Calu3 (cell line): Measurements from ENCODE around the gene MBNL3. TPM values are rescaled to one million over a fixed set of nuclear protein-coding genes. Genes with fewer than 3 reads are reported as not detected.
A peak's percentile ranks its signal among the peaks of the same experiment; 100 is the strongest.

Experiments used
- BruUV-seq: library from RNA; stranded (reverse); fragments of 400-500 nt; replicated peaks from 2 replicates; lab custom pipeline; 2021; lab: Mats Ljungman, UMichigan
- CTCF ChIA-PET: fragments of 300-600 bp; sonication (Branson Sonifier 250); formaldehyde crosslinking; loops from one replicate; lab custom pipeline; 2022; ENCODE audit warnings: antibody characterized with exemption; lab: Charles Lee
- DNase-seq: peaks from one replicate; pipeline ENCODE4 v3.0.0; 2022
- H3K27ac Mint-ChIP-seq: one replicate; pipeline ENCODE4 v1.8.0; 2022; ENCODE audit warnings: mixed read lengths; ENCODE audit not compliant: unreplicated experiment
- H3K27me3 Mint-ChIP-seq: one replicate; pipeline ENCODE4 v1.8.0; 2022; ENCODE audit warnings: mixed read lengths; ENCODE audit not compliant: unreplicated experiment
- H3K36me3 Mint-ChIP-seq: one replicate; pipeline ENCODE4 v1.8.0; 2022; ENCODE audit warnings: mild to moderate bottlenecking, moderate library complexity, mixed read lengths; ENCODE audit not compliant: insufficient read depth, unreplicated experiment
- H3K4me1 Mint-ChIP-seq: one replicate; pipeline ENCODE4 v1.8.0; 2022; ENCODE audit warnings: mild to moderate bottlenecking, low read depth, mixed read lengths; ENCODE audit not compliant: unreplicated experiment
- H3K4me3 Mint-ChIP-seq: one replicate; pipeline ENCODE4 v1.8.0; 2022; ENCODE audit warnings: mild to moderate bottlenecking, low read depth, moderate library complexity, mixed read lengths; ENCODE audit not compliant: unreplicated experiment
- H3K9me3 Mint-ChIP-seq: one replicate; pipeline ENCODE4 v1.8.0; 2022; ENCODE audit warnings: low read depth, mixed read lengths; ENCODE audit not compliant: unreplicated experiment
- CTCF ChIP-seq: fragments of 200-600 bp; IDR thresholded peaks from one replicate; pipeline ENCODE4 v1.8.0; 2022; ENCODE audit warnings: antibody characterized with exemption; ENCODE audit not compliant: unreplicated experiment
- intact Hi-C: fragments of 100-400 bp; cut with micrococcal nuclease; formaldehyde crosslinking; loops from one replicate; pipeline ENCODE4 v1.10.0; 2022; ENCODE audit not compliant: unreplicated experiment
- total RNA-seq: library from RNA; stranded (reverse); gene quantifications from 2 replicates; pipeline ENCODE4 v1.2.3, GENCODE V29; 2022

The MBNL3 gene
- total RNA-seq, 1 experiment from 2014 or later, result 18.9 TPM

DNA sequence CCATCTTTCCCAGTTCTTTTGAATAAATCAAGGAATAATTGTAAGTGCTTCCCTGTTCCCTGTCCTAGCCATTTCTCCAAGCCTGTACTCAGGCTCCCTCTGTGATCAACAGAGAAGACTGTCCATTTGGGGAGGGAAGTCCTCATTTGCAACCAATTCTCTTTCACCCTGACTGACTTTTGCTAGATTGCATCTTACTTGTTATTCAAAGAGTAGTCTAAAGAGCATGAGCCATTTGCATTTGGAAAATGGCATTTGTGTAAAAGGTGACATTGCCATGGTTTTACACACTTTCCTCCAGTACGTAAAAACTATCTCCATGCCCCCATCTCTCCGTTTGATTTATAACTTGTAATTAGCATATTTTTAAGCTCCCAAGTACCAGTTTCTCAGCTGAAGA is 110.6 kb downstream of the MBNL3 start:
- Mint-ChIP-seq H3K4me3 (no peak overlapping the region), H3K36me3 (no peaks in the 10 kb centered on the region), H3K9me3 (no peaks in the 10 kb centered on the region), H3K4me1 (no peaks in the 10 kb centered on the region), H3K27ac (no peak overlapping the region), H3K27me3 (no peaks in the 10 kb centered on the region)
- no peak for TF ChIP-seq CTCF
- BruUV-seq, result no TSS peak
- CTCF ChIA-PET, result no interaction called here
- no peak for DNase-seq
- intact Hi-C loops, result no loop called here

DNA sequence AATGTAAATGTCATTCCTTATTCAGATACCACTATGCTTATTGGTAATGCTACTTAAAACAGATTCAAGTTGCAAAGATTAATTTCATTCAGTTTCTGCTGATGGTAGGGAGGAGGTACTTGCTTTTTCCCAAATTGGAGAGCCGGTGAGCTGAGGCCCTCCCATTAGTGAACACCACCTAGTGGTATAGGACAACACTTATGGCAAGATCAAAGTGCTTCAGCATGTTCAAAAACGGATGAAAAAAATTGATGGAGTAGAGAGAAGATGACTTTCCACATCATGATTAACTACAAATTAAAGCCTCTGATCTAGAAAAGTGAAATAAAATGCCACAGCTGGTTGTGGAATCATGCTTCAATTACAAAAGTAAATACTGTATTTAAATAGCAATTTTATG is 112.9 kb downstream of the MBNL3 start:
- intact Hi-C loops, result no loop called here
- H3K9me3 Mint-ChIP-seq, result no peaks in the 10 kb centered on the region
- no peak overlapping the region for H3K27ac Mint-ChIP-seq
- CTCF ChIA-PET, result interaction anchor here (1.3 kb wide), 1 partner anchor 83 kb away, joined by 4 read pairs; no protein-coding TSS in a partner anchor
- no peak for DNase-seq
- no peaks in the 10 kb centered on the region for H3K27me3 Mint-ChIP-seq
- H3K4me1 Mint-ChIP-seq, result no peaks in the 10 kb centered on the region
- TF ChIP-seq CTCF, result peak; percentile 16
- H3K4me3 Mint-ChIP-seq, result no peak overlapping the region
- no peaks in the 10 kb centered on the region for H3K36me3 Mint-ChIP-seq
- BruUV-seq, result no TSS peak

GRCh38 chrX:132373610-132374009 is 115.2 kb downstream of the MBNL3 start:
- CTCF ChIA-PET, result no interaction called here
- BruUV-seq, result no TSS peak
- no peak overlapping the region for H3K4me3 Mint-ChIP-seq
- DNase-seq, result no peak
- H3K27me3 Mint-ChIP-seq, result no peaks in the 10 kb centered on the region
- no peak for TF ChIP-seq CTCF
- intact Hi-C loops, result no loop called here
- H3K9me3 Mint-ChIP-seq, result no peaks in the 10 kb centered on the region
- no peaks in the 10 kb centered on the region for H3K36me3 Mint-ChIP-seq
- H3K27ac Mint-ChIP-seq, result no peak overlapping the region
- peaks cover 9% of the 10 kb centered on the region for H3K4me1 Mint-ChIP-seq

DNA sequence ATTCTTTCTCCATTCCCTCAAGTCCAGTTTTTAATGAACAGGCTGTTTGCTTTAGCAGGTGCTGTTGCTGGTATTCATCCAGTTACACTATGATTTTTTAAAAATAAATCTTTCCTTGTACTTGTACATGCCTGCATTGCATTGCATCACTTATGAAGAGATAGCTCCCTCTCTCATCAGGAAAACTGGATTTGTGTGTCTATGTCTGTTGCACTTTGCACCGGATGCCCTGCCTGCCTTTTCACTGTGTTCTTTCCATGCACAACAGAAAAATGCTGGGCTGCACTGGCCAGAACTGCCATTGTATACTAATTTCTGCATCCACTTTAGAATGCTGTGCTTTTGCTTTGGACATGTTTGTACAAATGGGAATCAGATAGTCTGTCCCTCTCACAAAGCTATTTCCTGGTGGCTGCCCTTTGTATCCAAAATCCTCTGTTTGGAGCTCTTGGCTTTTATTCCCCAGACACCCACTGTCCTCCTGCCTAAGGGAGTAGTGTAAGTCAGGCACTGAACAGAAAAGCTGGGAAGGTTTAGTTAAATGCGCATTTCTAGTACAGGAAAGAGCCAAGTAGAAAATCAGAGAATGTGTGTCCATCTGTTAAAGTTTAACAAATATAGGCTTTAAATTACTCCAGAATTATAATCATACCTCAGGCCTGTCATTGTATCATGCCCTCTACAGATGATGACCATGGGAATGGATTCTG is 119.1 kb downstream of the MBNL3 start:
- CTCF ChIA-PET, result no interaction called here
- Mint-ChIP-seq H3K9me3 (no peaks in the 10 kb centered on the region), H3K36me3 (no peaks in the 10 kb centered on the region), H3K27ac (no peak overlapping the region), H3K4me3 (no peak overlapping the region), H3K4me1 (peaks cover 28% of the 10 kb centered on the region), H3K27me3 (no peaks in the 10 kb centered on the region)
- intact Hi-C loops, result no loop called here
- TF ChIP-seq CTCF, result no peak
- no TSS peak for BruUV-seq
- DNase-seq, result no peak
